K562 (cell line): ENCODE results near the gene C3orf70. TPM values are rescaled to one million over a fixed set of nuclear protein-coding genes. Genes with fewer than 3 reads are reported as not detected.
A peak's percentile ranks its signal among the peaks of the same experiment; 100 is the strongest.

Source experiments
- ATF1 ChIP-seq, 2 experiments: fragments of 450-650 bp in 1 of 2; IDR thresholded peaks; 2 replicates each; pipeline ENCODE4 v1.6.1; 2016; ENCODE audit warnings: missing compliant biosample characterization in 1 of 2, missing genetic modification characterization in 1 of 2
- GABPA ChIP-seq: fragments of 200-800 bp; sonication (Bioruptor generic); conservative IDR thresholded peaks from 2 replicates; pipeline ENCODE4 v1.6.1; 2016; ENCODE audit warnings: low read depth, missing genetic modification characterization, missing compliant biosample characterization
- HDAC6 ChIP-seq: IDR thresholded peaks from 2 replicates; pipeline ENCODE4 v1.6.1; 2012; ENCODE audit warnings: low read depth, mild to moderate bottlenecking, control low read depth, inconsistent platforms, low read length, moderate library complexity
- HNRNPL ChIP-seq: fragments of 200-400 bp; formaldehyde crosslinking; IDR thresholded peaks from 2 replicates; pipeline ENCODE4 v1.6.1; 2017; ENCODE audit warnings: low read depth, mild to moderate bottlenecking, low read length
- MTF1 ChIP-seq: fragments of 250-450 bp; sonication (Bioruptor Pico); IDR thresholded peaks from 2 replicates; pipeline ENCODE4 v1.9.0; 2021; ENCODE audit warnings: moderate library complexity, mild to moderate bottlenecking, inconsistent platforms, borderline replicate concordance
- NFE2L1 ChIP-seq: fragments of 450-650 bp; IDR thresholded peaks from 2 replicates; pipeline ENCODE4 v1.6.1; 2016; ENCODE audit warnings: missing genetic modification characterization, low read depth, mild to moderate bottlenecking, missing compliant biosample characterization, moderate library complexity, borderline replicate concordance
- NFYB ChIP-seq: IDR thresholded peaks from 2 replicates; pipeline ENCODE4 v1.6.1; 2011; ENCODE audit warnings: mild to moderate bottlenecking, moderate library complexity; ENCODE audit not compliant: insufficient read length; ENCODE audit errors: extremely low read depth
- PTBP1 ChIP-seq: fragments of 200-400 bp; formaldehyde crosslinking; IDR thresholded peaks from 2 replicates; pipeline ENCODE4 v1.6.1; 2017; ENCODE audit warnings: low read depth, low read length
- RB1 ChIP-seq: fragments of 450-650 bp; IDR thresholded peaks from 2 replicates; pipeline ENCODE4 v1.6.1; 2017; ENCODE audit warnings: low read depth, mild to moderate bottlenecking
- SMARCB1 ChIP-seq: IDR thresholded peaks from 2 replicates; pipeline ENCODE4 v1.6.1; 2011; ENCODE audit warnings: improper control_type of control experiment, low read depth; ENCODE audit not compliant: insufficient read length
- TEAD2 ChIP-seq: fragments of 450-650 bp; IDR thresholded peaks from 2 replicates; pipeline ENCODE4 v1.6.1; 2016; ENCODE audit warnings: missing genetic modification characterization, control low read depth, missing compliant biosample characterization
- XRCC4 ChIP-seq: IDR thresholded peaks from one replicate; pipeline ENCODE4 v1.6.1; 2011; ENCODE audit not compliant: insufficient read depth, insufficient read length; ENCODE audit errors: extremely low read depth
- ZNF445 ChIP-seq: fragments of 250-450 bp; sonication (Bioruptor Pico); IDR thresholded peaks from 2 replicates; pipeline ENCODE4 v1.4.0; 2020; ENCODE audit warnings: low read depth, mild to moderate bottlenecking, moderate library complexity
- ZNF589 ChIP-seq: fragments of 200-800 bp; sonication (Bioruptor generic); IDR thresholded peaks from 2 replicates; pipeline ENCODE4 v1.6.1; 2016; ENCODE audit warnings: low read depth, missing genetic modification characterization, missing compliant biosample characterization
- ZNF830 ChIP-seq: fragments of 250-450 bp; sonication (Bioruptor Pico); IDR thresholded peaks from 2 replicates; pipeline ENCODE4 v1.5.0; 2021; ENCODE audit warnings: mild to moderate bottlenecking
- polyA plus RNA-seq, 8 experiments: library from polyadenylated mRNA; depleted of rRNA in 4 of 8; stranded (reverse) in 5 of 8; unstranded in 3 of 8; fragments of >200 nt; fragmentation: Nextera tagmentation in 2 of 8; fragmentation: Illumina TruSeq in 1 of 8; extraction: Ambion mirVana in 2 of 8; extraction: Trizol in 1 of 8; gene quantifications; 2 replicates each; pipeline versions ENCODE4 v1.2.1 to v1.2.3, GENCODE V29; 2011 to 2014; ENCODE audit warnings: inconsistent platforms in 1 of 8, missing spikeins in 1 of 8
- total RNA-seq, 7 experiments: library from RNA; depleted of rRNA in 6 of 7; stranded (reverse); fragments of >200 nt in 6 of 7; fragmentation: Illumina TruSeq in 2 of 7; extraction: Trizol in 2 of 7; gene quantifications; 2 replicates each; pipeline versions ENCODE4 v1.2.1 to v1.2.3, GENCODE V29; 2011 to 2021; ENCODE audit warnings: low replicate concordance in 1 of 7
- TF ChIP-seq, protein P1 (sequence below): fragments of 250-450 bp; sonication (Bioruptor Pico); IDR thresholded peaks from 2 replicates; pipeline ENCODE4 v1.4.0; 2020
- TF ChIP-seq, protein P2 (sequence below), 2 experiments: fragments of 450-650 bp; conservative IDR thresholded peaks; 2 replicates each; pipeline ENCODE4 v1.6.1; 2017; ENCODE audit warnings: mild to moderate bottlenecking in 2 of 2, moderate library complexity in 2 of 2
- TF ChIP-seq, protein P3 (sequence below): sonication (generic); formaldehyde crosslinking; IDR thresholded peaks from 2 replicates; pipeline ENCODE4 v1.8.0; 2022; ENCODE audit warnings: mild to moderate bottlenecking, missing genetic modification reagents, borderline replicate concordance

The C3orf70 gene
- total and polyA plus RNA-seq, 9 of the 15 experiments (the other 6 are each of a cell fraction or from before 2014, with no cell fraction given), result 0.01 to 0.04 (median 0.03) TPM; not detected in 6

DNA sequence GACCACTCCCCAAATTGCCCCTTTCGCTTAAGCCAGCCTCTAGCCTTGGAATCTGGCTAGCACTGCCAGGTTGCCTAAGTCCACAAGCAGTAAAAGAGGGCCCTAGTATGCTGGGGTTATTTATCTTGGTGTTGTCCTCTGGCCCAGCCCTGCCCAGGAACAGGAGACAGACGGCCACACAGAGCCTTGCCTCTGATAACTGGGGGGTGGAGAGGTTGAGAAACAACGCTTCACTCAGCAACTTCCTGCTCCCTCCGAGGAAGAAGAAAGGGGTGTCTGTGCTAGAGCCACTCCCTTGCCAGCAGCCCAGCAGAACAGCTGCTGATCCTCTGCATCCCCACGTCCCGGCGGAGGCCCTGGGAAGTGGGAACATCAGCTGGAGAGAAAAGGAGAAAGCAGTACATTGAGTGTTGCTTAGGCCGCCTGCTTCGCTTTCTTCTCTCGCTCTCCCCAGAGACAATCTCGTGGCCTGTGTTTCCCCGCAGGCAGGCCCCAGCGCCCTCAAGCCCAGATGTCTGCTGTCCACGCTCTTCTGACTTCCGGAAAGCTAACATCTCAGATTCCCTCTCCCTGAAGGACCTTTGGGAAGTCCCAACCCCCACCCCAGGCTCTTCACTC lies 22.6 kb upstream of the C3orf70 start (continued):
- TF ChIP-seq, protein P1, sequence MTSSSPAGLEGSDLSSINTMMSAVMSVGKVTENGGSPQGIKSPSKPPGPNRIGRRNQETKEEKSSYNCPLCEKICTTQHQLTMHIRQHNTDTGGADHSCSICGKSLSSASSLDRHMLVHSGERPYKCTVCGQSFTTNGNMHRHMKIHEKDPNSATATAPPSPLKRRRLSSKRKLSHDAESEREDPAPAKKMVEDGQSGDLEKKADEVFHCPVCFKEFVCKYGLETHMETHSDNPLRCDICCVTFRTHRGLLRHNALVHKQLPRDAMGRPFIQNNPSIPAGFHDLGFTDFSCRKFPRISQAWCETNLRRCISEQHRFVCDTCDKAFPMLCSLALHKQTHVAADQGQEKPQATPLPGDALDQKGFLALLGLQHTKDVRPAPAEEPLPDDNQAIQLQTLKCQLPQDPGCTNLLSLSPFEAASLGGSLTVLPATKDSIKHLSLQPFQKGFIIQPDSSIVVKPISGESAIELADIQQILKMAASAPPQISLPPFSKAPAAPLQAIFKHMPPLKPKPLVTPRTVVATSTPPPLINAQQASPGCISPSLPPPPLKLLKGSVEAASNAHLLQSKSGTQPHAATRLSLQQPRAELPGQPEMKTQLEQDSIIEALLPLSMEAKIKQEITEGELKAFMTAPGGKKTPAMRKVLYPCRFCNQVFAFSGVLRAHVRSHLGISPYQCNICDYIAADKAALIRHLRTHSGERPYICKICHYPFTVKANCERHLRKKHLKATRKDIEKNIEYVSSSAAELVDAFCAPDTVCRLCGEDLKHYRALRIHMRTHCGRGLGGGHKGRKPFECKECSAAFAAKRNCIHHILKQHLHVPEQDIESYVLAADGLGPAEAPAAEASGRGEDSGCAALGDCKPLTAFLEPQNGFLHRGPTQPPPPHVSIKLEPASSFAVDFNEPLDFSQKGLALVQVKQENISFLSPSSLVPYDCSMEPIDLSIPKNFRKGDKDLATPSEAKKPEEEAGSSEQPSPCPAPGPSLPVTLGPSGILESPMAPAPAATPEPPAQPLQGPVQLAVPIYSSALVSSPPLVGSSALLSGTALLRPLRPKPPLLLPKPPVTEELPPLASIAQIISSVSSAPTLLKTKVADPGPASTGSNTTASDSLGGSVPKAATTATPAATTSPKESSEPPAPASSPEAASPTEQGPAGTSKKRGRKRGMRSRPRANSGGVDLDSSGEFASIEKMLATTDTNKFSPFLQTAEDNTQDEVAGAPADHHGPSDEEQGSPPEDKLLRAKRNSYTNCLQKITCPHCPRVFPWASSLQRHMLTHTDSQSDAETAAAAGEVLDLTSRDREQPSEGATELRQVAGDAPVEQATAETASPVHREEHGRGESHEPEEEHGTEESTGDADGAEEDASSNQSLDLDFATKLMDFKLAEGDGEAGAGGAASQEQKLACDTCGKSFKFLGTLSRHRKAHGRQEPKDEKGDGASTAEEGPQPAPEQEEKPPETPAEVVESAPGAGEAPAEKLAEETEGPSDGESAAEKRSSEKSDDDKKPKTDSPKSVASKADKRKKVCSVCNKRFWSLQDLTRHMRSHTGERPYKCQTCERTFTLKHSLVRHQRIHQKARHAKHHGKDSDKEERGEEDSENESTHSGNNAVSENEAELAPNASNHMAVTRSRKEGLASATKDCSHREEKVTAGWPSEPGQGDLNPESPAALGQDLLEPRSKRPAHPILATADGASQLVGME (CRISPR knock-in tag), result peak; percentile 68; the same call in 1 of the 2 replicates
- TF ChIP-seq ZNF830 (0 out of 2 replicates have a peak, but pooled peaks have one; percentile 26), TEAD2 (tag) (no peak), HNRNPL (no peak), ZNF445 (0 out of 2 replicates have a peak, but pooled peaks have one; percentile 18), MTF1 (CRISPR knock-in tag) (0 out of 2 replicates have a peak, but pooled peaks have one; percentile 68), NFYB (no peak), SMARCB1 (no peak), HDAC6 (no peak), PTBP1 (no peak), NFE2L1 (tag) (no peak), ATF1 (CRISPR knock-in tag; IDR thresholded peaks at IDR 0.05) (no peak), ATF1 (tag; IDR thresholded peaks at IDR 0.05) (peak; percentile 50; the same call in 1 of the 2 replicates), XRCC4 (no peak), GABPA (tag) (peak; percentile 76), RB1 (0 out of 2 replicates have a peak, but pooled peaks have one; percentile 40), ZNF589 (CRISPR knock-in tag) (no peak)
- TF ChIP-seq, protein P2, sequence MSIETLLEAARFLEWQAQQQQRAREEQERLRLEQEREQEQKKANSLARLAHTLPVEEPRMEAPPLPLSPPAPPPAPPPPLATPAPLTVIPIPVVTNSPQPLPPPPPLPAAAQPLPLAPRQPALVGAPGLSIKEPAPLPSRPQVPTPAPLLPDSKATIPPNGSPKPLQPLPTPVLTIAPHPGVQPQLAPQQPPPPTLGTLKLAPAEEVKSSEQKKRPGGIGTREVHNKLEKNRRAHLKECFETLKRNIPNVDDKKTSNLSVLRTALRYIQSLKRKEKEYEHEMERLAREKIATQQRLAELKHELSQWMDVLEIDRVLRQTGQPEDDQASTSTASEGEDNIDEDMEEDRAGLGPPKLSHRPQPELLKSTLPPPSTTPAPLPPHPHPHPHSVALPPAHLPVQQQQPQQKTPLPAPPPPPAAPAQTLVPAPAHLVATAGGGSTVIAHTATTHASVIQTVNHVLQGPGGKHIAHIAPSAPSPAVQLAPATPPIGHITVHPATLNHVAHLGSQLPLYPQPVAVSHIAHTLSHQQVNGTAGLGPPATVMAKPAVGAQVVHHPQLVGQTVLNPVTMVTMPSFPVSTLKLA (conservative IDR thresholded peaks at IDR 0.05), result peak in 1 of 2 experiments; percentile 72; a peak in 3 of 4 replicates
- TF ChIP-seq, protein P3, sequence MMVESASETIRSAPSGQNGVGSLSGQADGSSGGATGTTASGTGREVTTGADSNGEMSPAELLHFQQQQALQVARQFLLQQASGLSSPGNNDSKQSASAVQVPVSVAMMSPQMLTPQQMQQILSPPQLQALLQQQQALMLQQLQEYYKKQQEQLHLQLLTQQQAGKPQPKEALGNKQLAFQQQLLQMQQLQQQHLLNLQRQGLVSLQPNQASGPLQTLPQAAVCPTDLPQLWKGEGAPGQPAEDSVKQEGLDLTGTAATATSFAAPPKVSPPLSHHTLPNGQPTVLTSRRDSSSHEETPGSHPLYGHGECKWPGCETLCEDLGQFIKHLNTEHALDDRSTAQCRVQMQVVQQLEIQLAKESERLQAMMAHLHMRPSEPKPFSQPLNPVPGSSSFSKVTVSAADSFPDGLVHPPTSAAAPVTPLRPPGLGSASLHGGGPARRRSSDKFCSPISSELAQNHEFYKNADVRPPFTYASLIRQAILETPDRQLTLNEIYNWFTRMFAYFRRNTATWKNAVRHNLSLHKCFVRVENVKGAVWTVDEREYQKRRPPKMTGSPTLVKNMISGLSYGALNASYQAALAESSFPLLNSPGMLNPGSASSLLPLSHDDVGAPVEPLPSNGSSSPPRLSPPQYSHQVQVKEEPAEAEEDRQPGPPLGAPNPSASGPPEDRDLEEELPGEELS (CRISPR knock-in tag), result no peak
